ENCODE measurements around the gene TMPRSS3. TPM values are rescaled to one million over a fixed set of nuclear protein-coding genes. Genes with fewer than 3 reads are reported as not detected.

TMPRSS3 gene
- total RNA-seq, 1 donor from 2014 or later = not detected

DNA sequence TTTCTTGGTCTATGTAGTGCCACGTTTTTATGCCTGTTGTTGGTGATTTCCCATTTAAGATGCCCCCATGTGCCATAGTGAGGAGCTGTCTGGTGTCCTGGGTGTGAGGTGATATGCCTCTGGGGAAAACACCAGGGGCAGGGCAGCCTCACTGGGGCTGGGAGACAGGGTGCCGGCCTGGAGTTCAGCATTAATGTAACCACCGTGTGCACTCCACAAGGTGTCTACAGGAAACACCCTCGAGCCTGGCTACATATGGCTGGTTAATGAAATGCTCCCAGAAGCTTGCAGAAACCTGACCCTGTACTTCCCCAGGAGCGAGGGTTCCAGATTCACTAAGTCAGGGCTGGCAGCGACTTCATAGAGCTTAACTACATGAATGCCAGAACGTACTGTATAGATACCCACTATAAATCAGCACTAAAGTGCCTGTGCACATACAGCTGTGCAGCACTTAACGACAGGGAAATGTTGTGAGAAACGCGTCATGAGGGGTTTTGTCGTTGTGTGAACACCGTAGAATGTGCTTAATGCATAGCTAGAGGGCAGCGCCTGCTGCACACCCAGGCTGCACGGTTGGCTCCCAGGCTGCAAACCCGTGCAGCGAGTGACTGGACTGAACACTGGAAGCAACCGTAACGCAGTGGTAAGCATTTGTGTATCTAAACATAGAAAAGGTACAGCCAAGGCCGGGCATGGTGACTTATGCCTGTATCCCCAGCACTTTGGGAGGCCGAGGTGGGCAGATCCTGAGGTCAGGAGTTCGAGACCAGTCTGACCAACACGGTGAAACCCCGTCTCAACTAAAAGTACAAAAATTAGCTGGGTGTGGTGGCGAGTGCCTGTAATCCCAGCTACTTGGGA is 55.4 kb downstream of the TMPRSS3 start:
- TF ChIP-seq, protein P1, sequence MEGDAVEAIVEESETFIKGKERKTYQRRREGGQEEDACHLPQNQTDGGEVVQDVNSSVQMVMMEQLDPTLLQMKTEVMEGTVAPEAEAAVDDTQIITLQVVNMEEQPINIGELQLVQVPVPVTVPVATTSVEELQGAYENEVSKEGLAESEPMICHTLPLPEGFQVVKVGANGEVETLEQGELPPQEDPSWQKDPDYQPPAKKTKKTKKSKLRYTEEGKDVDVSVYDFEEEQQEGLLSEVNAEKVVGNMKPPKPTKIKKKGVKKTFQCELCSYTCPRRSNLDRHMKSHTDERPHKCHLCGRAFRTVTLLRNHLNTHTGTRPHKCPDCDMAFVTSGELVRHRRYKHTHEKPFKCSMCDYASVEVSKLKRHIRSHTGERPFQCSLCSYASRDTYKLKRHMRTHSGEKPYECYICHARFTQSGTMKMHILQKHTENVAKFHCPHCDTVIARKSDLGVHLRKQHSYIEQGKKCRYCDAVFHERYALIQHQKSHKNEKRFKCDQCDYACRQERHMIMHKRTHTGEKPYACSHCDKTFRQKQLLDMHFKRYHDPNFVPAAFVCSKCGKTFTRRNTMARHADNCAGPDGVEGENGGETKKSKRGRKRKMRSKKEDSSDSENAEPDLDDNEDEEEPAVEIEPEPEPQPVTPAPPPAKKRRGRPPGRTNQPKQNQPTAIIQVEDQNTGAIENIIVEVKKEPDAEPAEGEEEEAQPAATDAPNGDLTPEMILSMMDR (IDR thresholded peaks at IDR 0.05) = no peak
- Mint-ChIP-seq H3K9me3 (peaks cover 2% of the 10 kb centered on the region), H3K36me3 (ENCODE audit: low read depth) (no peaks in the 10 kb centered on the region), H3K4me3 (no peak overlapping the region), H3K27ac (no peak overlapping the region), H3K4me1 (peaks cover 10% of the 10 kb centered on the region), H3K27me3 (peaks cover 9% of the 10 kb centered on the region)
- ATAC-seq (ENCODE audit: low read depth) = no peak
- CTCF ChIA-PET = no interaction called here
- intact Hi-C loops (cut with micrococcal nuclease) = no loop called here
- POLR2A ChIA-PET = no interaction called here
- DNase-seq = no peak

DNA sequence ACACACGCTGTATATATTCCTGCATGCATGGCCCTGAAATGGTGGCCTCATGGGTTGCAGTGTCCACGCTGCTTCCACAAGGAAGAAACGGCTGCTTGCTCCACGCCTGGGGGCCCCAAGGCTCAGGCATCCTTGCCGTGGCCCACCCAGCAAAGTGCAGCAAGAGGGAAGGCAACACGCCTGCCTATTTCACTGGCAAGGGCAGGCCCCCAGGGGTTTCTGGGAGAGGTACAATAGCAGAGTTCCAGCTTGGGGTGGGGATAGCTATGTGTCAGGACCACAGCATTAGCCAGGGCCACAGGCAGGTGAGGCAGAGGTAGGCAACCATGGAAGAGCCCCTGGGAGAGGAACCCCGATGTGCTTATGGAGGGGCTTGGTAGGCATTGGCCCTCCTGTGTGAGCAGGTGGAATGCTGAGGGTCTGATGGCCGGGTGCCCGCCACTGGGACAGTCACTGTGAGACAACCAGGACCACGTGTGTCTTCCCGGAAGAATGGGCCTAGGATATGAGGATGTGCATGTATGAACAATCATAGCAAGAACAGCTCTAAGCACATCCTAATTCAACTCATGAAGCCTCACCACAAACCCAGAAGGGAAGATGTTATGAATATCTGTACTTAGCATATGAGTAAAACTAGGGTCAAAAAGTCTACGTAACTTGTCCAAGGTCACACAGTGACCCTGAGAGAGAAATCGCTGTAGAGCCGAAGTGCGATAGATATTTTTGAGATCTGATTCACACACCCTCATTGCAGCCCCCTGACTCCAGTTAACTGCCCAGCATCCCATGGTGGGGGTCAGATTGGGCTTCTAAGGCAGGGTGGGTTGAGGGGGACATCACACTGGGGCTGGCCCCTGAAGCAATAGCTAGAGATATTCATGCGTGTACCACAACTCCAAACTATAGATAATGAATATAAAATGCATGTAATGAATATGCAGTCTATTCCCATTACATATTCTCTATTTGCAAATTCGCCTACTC is 56.8 kb downstream of the TMPRSS3 start:
- no peak for DNase-seq
- H3K36me3 Mint-ChIP-seq (ENCODE audit: low read depth) = no peaks in the 10 kb centered on the region
- ChIA-PET POLR2A (interaction anchor here (0.6 kb wide), 1 partner anchor 553 kb away, joined by 5 read pairs; no protein-coding TSS in a partner anchor), CTCF (interaction anchor here (1.0 to 4.1 kb wide), 6 partner anchors 28 to 198 kb away, joined by 3 to 39 read pairs (median 8); no protein-coding TSS in a partner anchor)
- no peak for ATAC-seq (ENCODE audit: low read depth)
- H3K27ac Mint-ChIP-seq = no peak overlapping the region
- no peak overlapping the region for H3K4me3 Mint-ChIP-seq
- intact Hi-C loops (cut with micrococcal nuclease) = loop anchor here (1.0 to 10.0 kb wide), 4 partner anchors 111 to 476 kb away; no protein-coding TSS in a partner anchor
- peaks cover 10% of the 10 kb centered on the region for H3K4me1 Mint-ChIP-seq
- peaks cover 2% of the 10 kb centered on the region for H3K9me3 Mint-ChIP-seq
- TF ChIP-seq, protein P1 (IDR thresholded peaks at IDR 0.05) = no peak
- peaks cover 13% of the 10 kb centered on the region for H3K27me3 Mint-ChIP-seq

DNA sequence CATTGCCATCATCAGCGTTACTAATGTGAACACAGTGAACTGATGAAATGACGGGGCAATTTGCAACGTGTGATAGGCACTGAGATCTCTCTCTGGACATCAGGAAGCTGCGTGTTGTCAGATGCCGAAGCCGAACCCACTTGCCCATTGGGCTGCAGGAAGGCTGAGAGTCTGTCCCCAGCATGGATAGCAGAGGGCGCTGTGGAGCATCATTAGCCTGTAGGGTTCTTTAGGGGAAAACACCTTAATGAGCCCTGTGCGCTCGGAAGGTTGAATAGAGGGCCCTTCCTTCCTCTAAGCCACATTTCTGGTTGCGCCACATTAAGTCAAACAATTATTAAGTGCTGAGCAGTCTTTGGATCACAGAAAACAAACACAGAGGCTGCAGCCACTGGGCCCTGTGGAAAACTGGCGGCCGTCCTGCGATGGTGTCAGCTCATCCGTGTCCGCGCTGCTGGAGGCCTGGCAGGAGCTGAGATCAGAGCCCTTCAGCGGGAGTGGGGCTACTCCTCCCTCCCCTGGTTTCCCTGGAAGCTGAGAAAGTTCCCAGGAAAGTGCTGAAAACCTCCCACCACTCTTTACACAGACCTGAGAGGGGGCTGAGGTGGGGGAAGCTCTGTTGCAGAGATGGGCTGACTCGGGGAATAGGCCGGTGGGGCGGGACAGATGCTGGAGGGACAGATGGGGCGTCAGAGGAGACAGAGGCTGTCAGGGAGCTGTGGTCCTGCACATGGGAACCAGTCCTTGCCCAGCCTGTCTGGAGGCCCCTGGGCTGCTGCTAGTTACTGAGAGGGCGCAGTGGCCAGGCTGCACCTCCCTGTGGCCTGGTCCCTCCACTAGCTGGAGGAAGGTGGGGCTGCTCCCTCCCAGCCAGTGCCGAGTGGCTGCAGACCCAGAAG is 57.8 kb downstream of the TMPRSS3 start:
- no peaks in the 10 kb centered on the region for H3K36me3 Mint-ChIP-seq (ENCODE audit: low read depth)
- H3K9me3 Mint-ChIP-seq = peaks cover 2% of the 10 kb centered on the region
- TF ChIP-seq, protein P1 (IDR thresholded peaks at IDR 0.05) = no peak
- ATAC-seq (ENCODE audit: low read depth) (peak; percentile 100), DNase-seq (peak; percentile 61)
- intact Hi-C loops (cut with micrococcal nuclease) = loop anchor here (1.0 to 10.0 kb wide), 4 partner anchors 112 to 477 kb away; no protein-coding TSS in a partner anchor
- peaks cover 13% of the 10 kb centered on the region for H3K27me3 Mint-ChIP-seq
- H3K4me3 Mint-ChIP-seq = no peak overlapping the region
- H3K4me1 Mint-ChIP-seq = peaks cover 10% of the 10 kb centered on the region
- H3K27ac Mint-ChIP-seq = no peak overlapping the region
- POLR2A ChIA-PET = interaction anchor here (0.6 to 1.0 kb wide), 2 partner anchors 198 to 226 kb away, joined by 3 to 4 read pairs; no protein-coding TSS in a partner anchor
- CTCF ChIA-PET = interaction anchor here (0.8 to 4.1 kb wide), 8 partner anchors 27 to 199 kb away, joined by 3 to 39 read pairs (median 4); no protein-coding TSS in a partner anchor

DNA sequence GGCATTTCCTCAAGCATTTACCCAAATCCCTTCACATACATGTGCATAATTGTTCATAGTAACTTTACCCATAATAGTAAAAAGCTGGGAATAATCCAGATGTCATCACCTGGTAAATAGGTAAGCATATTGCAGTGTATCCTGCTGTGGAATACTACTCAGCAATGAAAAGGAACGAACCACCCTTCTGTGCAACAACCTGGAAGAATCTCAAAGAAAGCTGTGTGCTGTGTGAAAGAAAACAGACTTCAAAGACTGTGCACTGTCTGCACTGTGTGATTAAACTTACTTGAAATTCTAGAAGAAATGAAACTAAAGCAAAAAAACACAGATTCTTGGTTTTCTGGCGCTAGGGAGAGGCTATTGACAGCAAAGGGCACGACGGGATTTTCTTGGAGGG is 58.6 kb downstream of the TMPRSS3 start:
- Mint-ChIP-seq H3K27ac (no peak overlapping the region), H3K9me3 (peaks cover 5% of the 10 kb centered on the region), H3K4me1 (peaks cover 10% of the 10 kb centered on the region), H3K36me3 (ENCODE audit: low read depth) (no peaks in the 10 kb centered on the region), H3K4me3 (no peak overlapping the region), H3K27me3 (peaks cover 19% of the 10 kb centered on the region)
- POLR2A ChIA-PET = interaction anchor here (0.6 to 1.0 kb wide), 2 partner anchors 199 to 227 kb away, joined by 3 to 4 read pairs; no protein-coding TSS in a partner anchor
- CTCF ChIA-PET = interaction anchor here (0.7 to 4.1 kb wide), 9 partner anchors 27 to 200 kb away, joined by 3 to 39 read pairs (median 4); no protein-coding TSS in a partner anchor
- intact Hi-C loops (cut with micrococcal nuclease) = loop anchor here (10.0 kb wide), 1 partner anchor 478 kb away; no protein-coding TSS in a partner anchor
- TF ChIP-seq, protein P1 (IDR thresholded peaks at IDR 0.05) = no peak
- ATAC-seq (ENCODE audit: low read depth) (no peak), DNase-seq (no peak)
